GM19238 (cell line): ENCODE measurements around the gene SLC43A2.

Experiments
- DNase-seq: peaks from one replicate; pipeline ENCODE4 v3.0.0; 2011; ENCODE audit warnings: low spot score; ENCODE audit not compliant: insufficient read length

SLC43A2 gene

DNA sequence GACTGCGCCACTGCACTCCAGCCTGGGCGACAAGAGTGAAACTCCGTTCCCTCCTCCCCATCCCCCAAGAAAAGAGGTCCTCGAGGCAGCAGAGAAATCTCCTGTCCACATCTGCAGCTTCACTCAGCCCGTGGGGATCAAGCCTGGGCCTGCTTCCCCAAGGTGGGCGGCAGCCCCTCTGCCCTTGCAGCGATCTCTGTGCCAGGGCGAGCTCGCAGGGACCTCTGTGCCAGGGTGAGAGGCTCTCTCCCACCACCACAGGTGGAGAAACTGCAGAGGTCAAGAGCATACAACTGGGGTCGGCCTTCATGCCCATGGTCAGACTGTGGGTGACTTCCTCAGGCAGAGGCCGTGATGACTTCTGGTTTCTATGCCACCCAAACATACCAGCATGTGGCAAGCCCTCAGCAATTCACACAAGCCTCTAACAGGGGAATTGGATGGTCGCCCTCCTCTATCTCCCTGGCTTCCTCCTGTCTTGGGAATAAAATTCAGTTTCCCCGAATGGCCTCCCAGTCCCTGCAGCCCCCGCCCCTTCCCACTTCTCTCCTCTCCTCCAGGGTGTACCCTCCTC, 5.5 kb downstream of the SLC43A2 start:
- no peak for DNase-seq

DNA sequence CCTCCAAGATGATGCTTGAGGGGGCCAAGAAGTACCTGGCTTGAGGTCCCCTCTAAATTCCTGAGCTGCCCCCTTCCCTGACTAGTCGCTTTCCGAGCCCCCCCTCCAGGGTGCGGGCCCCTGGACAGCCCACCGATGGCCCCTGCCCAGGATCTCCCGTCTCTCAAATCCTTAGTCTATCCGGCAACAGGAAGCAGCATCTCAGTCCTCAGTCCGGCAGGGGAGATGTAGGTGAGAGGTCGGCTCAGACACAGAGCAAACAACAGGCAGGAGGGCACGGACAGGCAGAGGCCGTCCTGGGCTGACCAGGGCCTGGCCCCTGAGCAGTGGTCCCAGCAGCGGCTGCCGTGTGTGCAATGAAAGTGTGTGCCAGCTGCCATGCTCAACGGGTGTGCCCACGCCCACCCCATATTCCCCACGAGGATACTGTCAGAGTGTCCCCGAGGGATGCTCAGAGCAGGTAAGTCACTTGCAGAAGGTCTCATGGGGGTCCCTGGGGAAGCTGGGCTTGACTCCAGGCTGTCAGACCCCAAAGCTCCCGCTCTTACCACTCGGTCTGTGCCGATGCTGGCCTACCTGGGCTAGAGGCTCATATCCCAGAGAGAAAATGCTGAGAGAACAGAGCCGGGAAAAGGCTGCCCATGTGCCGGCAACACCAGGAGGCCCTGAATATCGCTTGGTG, 7.2 kb downstream of the SLC43A2 start:
- no peak for DNase-seq

DNA sequence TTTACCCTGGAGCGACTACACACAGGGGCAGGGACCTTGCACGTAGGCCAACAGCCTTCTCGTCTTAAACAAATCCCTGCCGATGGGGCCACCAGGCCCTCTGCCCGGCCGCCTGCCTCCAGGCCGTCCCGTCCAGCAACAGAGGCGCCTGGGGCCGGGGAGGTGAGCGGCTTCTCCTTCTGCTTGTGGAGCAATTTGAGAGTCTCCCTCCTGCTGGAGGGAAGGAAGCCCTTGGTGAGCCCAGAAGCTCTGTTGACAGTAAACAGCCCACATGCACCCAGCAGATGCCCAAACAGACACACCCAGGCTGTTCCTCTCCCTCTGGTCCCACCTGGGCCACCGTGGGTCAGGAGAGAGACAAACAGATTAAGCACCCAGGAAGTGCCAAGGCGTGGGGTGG, 8.1 kb downstream of the SLC43A2 start:
- DNase-seq, result no peak

DNA sequence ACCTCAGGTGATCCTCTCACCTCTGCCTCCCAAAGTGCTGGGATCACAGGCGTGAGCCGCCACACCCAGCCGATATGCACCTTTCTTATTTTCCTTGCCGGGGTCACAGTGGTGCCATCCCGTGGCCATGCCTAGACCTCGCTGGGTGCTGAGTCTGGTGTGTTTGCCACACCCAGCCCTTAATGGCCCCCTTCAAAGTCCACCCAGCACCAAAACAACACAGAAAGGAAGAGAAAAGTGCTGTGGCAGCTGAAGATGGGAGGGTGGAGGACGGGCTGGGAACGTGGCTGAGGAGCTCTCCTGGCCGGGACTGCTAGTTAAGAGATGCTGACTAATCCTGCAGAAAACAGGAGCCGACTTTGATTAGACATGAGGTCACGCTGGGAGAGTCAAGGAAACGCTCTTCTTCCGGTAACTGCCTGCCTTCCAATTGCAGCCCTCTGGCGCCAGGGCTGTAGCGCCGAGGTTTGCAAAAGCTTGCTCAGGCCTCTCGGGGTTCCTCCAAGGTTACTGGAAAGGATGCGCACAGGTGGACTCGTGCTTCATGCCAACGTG, 10.9 kb downstream of the SLC43A2 start:
- DNase-seq, result no peak

DNA sequence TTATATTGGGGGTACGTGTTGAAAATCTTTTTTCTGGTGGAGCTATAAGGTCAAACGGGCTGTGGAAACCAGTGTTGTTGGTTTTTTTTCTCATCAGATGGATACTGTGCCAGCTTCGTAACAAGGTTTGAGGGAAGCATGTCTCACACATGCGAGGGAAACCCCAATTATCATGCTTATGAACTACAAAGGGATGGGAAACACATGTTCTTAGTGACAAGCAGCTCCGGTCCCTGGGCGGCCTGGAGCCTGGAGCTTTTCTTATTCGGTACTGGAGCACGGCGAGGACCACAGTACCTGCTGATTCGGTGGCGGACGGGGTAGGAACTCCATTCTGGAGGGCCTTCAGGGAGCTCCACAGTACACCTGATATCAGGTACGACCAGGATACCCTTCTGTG, 12.5 kb downstream of the SLC43A2 start:
- DNase-seq, result no peak

DNA sequence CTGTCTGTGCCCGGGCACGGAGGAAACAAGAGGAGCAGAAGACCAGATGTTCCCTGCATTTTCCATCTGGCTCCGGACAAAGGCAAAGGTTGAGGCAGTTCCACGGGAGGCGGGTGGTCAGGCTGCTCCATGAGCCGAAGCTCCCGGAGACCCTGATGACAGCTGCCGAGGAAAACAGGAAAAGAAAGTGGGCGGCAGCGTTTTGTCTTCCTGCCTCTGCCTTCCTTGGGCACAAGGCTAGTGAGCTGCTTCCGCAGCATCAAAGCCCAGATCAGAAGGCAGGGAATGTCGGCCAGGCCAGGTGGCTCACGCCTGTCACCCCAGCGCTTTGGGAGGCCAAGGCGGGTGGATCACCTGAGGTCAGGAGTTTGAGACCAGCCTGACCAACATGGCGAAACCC, 16.2 kb downstream of the SLC43A2 start:
- no peak for DNase-seq

DNA sequence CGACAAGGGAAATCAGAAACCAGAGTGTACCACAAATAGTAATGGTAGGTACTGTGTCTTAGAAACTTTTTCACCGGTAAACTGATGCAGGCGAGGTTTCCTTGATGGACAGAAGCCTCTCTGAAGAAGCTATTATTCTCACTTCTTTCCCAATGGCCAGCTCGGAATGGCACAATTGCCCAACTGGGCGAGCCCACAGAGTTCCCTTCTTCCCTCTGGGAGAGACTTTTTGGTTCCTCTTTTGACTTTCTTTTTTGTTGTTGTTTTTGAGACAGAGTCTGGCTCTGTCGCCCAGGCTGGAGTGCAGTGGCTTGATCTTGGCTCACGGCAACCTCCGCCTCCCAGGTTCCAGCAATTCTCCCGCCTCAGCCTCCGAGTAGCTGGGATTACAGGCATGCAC, 16.9 kb downstream of the SLC43A2 start:
- no peak for DNase-seq

DNA sequence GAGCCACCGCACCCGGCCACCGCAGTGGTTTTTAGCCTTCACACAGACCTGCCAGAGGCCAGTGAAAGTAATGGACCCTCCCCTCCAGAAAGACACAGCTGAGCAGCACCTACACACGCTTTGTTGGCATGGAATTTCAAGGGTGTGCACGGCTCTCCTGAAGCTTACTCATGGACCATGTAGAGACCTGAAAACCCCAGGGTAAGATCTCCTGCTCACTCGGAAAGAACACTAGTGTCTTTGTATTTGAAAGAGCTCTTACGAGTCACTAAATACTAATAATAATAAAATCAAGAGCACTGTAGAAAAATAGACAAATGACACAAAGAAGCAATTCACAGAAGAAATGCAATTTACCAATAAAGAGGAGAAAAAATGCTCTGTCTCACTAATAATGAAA, 20.0 kb downstream of the SLC43A2 start:
- DNase-seq, result no peak

DNA sequence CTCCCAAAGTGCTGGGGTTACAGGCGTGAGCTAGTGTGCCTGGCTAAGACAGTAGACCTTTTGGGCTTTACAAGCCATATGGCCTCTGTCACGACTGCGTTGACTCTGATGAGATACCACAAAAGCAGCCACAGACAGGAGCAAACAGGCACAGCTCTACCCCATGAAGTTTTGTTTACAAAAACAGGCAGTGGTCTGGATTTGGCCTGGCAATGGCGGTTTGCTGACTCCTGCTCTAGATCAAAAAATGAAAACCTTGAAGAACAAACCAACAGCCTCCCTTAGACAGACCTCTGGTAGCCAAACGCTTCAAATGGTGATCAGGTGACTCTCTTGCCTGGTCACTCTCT, 20.7 kb downstream of the SLC43A2 start:
- DNase-seq, result no peak

DNA sequence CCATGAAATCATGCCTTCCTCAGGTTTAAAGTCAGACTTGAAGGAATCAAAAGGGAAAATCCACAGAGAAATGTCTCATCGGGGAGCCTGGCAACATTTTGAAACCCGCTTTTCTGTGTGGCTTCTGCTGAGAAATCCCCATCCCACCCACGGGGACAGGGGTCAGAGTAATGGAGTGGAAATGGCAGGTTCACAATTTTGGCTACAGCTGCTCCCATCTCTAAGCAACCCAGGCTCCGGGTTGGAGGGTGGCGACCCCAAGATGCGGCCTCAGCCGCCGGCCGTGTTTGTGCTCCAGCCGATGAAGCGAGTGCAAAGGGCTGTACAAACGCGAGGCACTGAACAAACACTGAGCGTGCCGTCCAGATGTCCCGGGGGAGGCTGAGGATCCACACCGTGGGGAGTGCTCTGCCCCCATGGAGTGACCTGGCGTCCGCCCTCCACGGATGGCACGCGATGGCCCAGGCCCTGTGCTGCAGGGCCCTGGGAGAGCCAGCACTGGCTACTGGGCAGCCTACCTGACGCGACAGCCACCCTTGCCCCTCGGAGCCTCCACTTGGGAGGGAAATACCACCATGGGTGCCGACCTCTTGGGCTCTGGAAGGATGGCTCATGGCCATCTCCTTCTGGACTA, 22.2 kb downstream of the SLC43A2 start:
- DNase-seq, result no peak

DNA sequence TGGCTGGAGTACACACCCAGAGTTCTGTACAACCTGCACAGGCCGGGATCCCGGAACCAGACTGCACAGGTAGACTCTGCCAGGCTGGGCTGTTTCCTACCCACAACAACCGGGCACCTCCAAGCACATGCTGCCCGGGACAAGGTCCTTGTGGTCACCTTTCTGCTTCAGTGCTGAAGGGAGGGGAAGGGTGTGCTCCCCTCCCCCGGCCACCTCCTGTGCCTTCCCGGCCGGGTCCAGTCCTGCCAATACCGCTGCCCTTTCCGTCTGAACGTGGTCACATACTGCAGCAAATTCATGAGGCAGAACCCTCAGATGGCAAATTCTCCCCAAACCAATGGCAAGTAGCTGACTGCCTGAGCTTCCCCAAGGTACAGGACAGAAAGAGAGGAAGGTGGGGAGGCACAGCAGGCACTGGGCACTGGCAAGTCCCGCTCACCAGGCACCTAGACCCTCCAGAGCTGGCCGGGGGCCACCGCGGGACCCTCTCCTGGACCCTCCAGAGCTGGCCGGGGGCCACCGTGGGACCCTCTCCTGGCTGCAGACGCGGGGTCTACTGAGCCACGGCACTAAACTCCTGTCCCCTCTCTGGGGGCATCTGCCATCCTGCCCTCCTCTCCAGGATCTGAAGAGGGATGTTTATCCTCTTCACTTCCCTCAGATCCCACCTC, 22.8 kb downstream of the SLC43A2 start:
- no peak for DNase-seq

DNA sequence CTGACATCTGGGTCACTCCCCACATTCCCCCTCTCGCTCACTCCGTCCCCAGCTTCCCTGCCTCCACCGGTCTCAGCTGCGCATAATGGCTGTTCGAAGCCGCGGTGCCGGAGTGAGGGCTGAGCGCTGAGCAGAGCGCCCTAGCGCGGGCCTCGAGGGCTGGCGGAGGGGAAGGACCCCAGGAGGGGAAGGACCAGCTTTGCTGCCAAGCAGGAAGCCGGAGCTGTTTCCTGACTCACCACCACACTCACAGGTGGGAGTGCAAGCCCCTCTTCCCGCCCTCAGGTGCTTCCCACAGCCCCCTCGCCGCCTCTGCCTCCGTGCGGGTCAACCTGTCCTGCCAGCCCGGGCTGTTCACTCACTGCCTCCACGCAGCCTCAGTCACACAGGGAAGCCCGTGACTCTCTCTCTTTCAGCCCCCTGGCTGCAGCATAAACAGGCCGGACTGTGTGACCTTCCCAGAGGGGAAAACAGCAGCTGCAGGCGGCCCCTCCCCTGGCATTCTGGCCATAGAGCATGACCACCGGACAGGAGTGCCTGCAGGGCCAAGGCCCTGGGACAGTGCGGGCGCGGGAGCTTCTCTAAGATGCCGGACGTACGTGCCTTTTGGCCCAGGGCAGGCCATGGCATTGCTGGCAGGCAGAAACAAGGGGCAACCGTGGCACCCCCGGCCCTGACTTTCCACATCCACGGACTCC, 23.7 kb downstream of the SLC43A2 start:
- DNase-seq, result no peak

DNA sequence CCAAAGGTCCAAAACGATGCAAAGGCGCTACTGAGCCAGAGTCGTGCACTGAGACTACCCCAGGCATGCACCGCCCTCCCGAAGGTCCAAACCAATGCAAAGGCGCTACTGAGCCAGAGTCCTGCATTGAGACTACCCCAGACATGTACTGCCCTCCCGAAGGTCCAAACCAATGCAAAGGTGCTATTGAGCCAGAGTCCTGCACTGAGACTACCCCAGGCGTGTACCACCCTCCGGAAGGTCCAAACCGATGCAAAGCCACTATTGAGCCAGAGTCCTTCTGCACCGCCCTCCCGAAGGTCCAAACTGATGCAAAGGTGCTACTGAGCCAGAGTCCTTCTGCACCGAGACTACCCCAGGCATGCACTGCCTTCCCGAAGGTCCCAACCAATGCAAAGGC, 27.1 kb downstream of the SLC43A2 start:
- DNase-seq, result no peak

DNA sequence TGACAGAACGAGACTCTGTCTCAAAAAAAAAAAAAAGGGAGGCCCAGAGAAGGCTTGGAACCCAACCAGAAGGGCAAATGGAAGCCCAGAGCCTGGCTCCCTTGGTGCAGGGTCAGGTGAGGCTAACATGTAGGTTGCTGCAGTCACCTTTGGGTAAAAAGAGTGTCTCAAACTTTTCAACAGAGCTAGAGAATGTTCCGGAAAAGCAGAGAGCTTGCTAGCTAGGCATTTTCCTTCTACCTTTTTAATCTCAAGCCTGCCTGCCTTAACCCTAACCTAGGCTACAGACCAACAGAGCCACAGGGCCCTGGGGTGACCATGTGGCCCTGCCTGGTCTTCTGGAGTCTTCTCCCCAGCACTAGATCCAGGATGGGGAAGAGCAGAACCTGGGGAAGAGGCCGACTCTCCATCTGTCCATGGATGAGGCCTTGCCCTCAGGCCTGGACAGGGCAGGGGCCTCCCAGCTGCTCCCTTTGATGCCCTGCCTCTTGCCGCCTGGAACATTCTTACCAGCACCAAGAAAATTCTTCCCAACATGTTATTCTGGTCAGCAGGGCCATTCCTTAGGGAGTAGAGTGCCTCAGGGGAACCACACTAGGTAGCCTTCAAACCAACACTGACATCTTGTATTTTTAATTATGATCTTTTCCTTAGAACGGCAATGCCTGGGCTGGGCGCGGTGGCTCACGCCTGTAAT, 30.1 kb downstream of the SLC43A2 start:
- no peak for DNase-seq

DNA sequence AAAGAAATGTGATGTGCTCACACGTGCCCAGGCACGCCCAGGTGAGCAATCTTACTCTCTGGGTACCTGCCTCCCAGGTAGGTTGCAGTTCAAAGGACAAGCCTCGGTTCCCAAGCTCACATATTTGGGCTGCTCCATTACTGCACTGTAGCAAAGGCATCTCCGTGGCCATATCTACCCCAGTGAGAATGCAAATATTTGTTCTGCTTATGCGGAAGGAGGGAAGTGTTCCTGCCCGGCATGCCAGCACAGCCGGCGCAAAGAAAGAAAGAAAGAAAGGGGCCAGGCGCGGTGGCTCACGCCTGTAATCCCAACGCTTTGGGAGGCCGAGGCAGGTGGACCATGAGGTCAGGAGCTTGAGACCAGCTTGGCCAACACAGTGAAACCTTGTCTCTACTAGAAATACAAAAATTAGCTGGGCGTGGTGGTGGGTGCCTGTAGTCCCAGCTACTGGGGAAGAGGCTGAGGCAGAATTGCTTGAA, 30.7 kb downstream of the SLC43A2 start:
- DNase-seq, result no peak

DNA sequence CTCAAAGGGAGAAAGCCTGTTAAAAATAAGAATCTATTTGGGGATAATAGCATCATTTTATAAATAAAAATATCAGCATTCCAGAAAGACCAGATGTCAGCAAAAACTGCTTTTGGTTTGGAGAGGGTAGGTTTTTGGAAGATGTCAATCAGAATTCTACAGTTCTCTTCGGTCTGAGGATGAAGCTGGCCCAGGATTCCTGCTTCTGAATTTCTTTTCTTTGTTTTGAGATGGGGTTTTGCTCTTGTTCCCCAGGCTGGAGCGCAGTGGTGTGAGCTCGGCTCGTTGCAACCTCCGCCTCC, 35.1 kb downstream of the SLC43A2 start:
- no peak for DNase-seq

DNA sequence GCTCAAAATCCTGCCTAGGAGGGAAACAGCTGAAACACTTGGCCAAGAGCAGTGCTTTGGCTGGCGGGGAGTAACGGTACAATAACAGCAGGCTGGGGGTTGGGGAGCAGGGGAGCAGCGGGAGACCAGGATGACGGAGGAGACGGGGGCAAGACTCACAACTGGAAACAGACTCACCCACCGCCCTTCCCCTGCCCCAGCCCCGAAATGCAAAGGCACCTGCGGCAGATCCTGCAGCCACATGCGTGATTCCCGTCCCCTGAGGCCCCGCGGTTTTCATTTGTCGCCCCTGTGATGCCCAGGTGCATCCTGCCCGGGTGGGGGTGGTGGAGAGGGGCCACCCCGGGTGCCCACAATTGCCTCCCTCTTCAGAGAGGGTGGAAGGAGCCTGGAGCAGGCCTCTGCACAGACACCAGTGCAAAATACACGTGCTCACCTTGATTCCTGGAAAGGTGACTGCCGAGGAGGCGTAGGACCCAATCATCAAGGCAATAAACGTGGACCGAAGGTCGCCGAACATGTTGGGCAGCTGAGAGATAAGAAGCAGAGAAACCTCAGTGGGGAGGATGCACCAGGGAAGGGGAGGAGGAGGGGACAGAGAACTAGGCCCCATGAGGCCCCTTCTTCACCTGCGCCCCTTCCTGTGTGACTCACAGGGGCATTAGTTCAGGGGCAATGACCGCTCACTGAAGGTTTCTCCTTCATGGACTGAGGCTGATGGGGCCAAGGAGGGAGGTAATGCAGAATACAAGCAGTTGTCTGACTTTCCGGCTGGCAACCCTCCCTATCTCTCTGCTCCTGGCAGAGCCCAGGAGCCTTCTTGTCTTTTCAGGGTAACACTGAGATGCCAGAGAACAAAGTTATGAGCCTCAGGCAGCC, 35.6 kb downstream of the SLC43A2 start:
- DNase-seq, result peak; percentile 80

DNA sequence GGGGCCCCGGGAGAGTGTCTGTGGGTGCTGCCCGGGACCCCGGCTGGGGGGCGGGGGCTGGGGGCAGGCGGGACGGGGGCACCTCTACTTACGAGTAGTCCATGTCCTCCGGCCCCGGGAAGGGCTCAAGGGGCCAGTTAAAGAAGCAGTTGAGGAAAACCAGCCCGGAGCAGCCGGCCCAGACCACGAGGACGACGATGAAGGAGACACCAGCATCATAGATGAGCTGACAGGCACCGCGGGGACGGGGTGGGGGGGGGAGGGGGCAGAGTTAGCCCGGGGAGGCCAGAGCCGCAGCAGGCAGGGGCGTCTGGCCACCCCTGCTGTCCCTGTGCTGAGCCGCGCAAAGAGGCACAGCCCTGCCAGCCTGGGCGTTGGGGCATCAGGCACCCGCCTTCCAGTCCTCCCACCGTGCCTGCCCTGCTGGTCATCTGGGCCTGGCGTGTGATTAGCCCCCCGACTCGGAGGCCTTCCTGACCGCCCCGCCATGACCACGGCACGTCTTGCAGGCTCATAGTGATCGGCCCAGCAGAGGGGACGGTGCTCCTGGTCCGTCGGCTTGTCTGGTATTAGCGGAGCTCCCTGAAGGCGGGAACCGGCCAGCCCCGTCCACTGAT, 37.1 kb downstream of the SLC43A2 start:
- DNase-seq, result no peak

DNA sequence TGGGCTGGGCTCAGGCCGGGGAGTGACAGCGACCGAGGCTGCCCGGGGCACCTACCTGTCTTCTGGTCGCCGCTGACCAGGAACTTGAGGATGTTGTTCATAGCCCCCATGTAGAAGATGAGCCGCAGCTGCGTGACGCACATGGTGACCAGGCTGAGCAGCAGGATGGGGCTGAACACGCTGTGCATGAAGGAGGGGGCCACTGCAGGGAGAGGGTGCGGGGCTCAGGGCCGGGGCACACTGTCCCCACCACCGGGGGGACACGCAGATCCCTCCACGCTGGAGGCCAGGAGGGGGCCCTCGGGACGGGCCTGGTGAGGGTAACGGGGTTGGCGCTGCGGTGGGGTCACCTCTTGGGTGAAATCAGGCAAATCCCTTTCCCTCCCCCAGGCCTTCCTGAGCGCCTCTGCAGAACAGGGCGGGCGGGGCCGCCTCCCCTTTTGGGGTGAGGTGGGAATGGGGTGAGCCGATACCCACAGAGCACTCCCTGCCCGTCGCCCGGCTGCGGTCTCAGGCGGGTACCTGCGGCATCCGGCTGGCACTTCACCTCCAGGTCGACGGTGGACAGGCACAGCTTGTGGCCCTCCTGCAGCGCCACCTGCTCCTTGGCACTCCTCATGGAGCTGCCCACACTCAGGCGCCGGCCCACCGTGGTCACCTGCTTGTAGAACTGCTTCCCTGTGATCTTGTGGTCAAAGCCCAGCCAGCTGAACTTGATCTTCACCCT, 37.7 kb downstream of the SLC43A2 start:
- no peak for DNase-seq
